H9 (cell line): ENCODE results near the gene TMEM127. TPM values are rescaled to one million over a fixed set of nuclear protein-coding genes. Genes with fewer than 3 reads are reported as not detected.

Source experiments
- DNase-seq: peaks from one replicate; pipeline ENCODE4 v3.0.0-alpha.2; 2017
- H2AFZ ChIP-seq: one replicate; pipeline ENCODE4 v1.6.1; 2013; ENCODE audit warnings: mild to moderate bottlenecking, low read length, control low read depth, moderate library complexity
- H2AK5ac ChIP-seq: 2 replicates; pipeline ENCODE4 v1.6.1; 2013; ENCODE audit warnings: low read length, control low read depth, mixed read lengths; ENCODE audit not compliant: insufficient read length
- H2BK120ac ChIP-seq: one replicate; pipeline ENCODE4 v1.6.1; 2013; ENCODE audit warnings: low read depth, mild to moderate bottlenecking, low read length, control low read depth, inconsistent platforms; ENCODE audit not compliant: poor library complexity, severe bottlenecking
- H2BK12ac ChIP-seq: 2 replicates; pipeline ENCODE4 v1.6.1; 2013; ENCODE audit warnings: low read length, control low read depth, mixed read lengths, low read depth; ENCODE audit not compliant: insufficient read length
- H2BK15ac ChIP-seq: 2 replicates; pipeline ENCODE4 v1.6.1; 2013; ENCODE audit warnings: low read depth, low read length, control low read depth
- H2BK20ac ChIP-seq: one replicate; pipeline ENCODE4 v1.6.1; 2013; ENCODE audit warnings: low read depth, mild to moderate bottlenecking, low read length, control low read depth, inconsistent platforms; ENCODE audit not compliant: poor library complexity, severe bottlenecking
- H2BK5ac ChIP-seq: 2 replicates; pipeline ENCODE4 v1.6.1; 2013; ENCODE audit warnings: low read length, control low read depth, mixed read lengths; ENCODE audit not compliant: insufficient read length
- H3K14ac ChIP-seq: 2 replicates; pipeline ENCODE4 v1.6.1; 2013; ENCODE audit warnings: low read length, control low read depth; ENCODE audit not compliant: insufficient read depth
- H3K18ac ChIP-seq: 2 replicates; pipeline ENCODE4 v1.6.1; 2013; ENCODE audit warnings: low read depth, mild to moderate bottlenecking, mixed read lengths, low read length, control low read depth; ENCODE audit not compliant: insufficient read length
- H3K23ac ChIP-seq: 2 replicates; pipeline ENCODE4 v1.6.1; 2013; ENCODE audit warnings: low read length, control low read depth, mixed read lengths, low read depth; ENCODE audit not compliant: insufficient read length
- H3K23me2 ChIP-seq: 2 replicates; pipeline ENCODE4 v1.6.1; 2013; ENCODE audit warnings: low read depth, mild to moderate bottlenecking, mixed read lengths, low read length, control low read depth; ENCODE audit not compliant: insufficient read length, poor library complexity, severe bottlenecking
- H3K27ac ChIP-seq: 2 replicates; pipeline ENCODE4 v1.5.1; 2013; ENCODE audit warnings: low read length, control low read depth, mixed read lengths, low read depth; ENCODE audit not compliant: insufficient read length
- H3K27me3 ChIP-seq: 2 replicates; pipeline ENCODE4 v1.6.1; 2013; ENCODE audit warnings: low read length, control low read depth, inconsistent platforms; ENCODE audit not compliant: insufficient read depth
- H3K4ac ChIP-seq: 2 replicates; pipeline ENCODE4 v1.6.1; 2013; ENCODE audit warnings: low read depth, mild to moderate bottlenecking, control low read depth, inconsistent platforms, low read length, moderate library complexity
- H3K4me1 ChIP-seq: 2 replicates; pipeline ENCODE4 v1.6.1; 2013; ENCODE audit warnings: low read length, control low read depth, inconsistent platforms; ENCODE audit not compliant: insufficient read depth
- H3K4me2 ChIP-seq: 2 replicates; pipeline ENCODE4 v1.6.1; 2013; ENCODE audit warnings: low read length, control low read depth, mixed read lengths; ENCODE audit not compliant: insufficient read length, insufficient read depth
- H3K56ac ChIP-seq: 2 replicates; pipeline ENCODE4 v1.6.1; 2013; ENCODE audit warnings: low read depth, mild to moderate bottlenecking, mixed read lengths, low read length, control low read depth; ENCODE audit not compliant: insufficient read length
- H3K79me1 ChIP-seq: 2 replicates; pipeline ENCODE4 v1.6.1; 2013; ENCODE audit warnings: low read depth, mild to moderate bottlenecking, moderate library complexity, low read length, control low read depth, inconsistent platforms; ENCODE audit not compliant: insufficient read depth, poor library complexity, severe bottlenecking
- H3K79me2 ChIP-seq: 2 replicates; pipeline ENCODE4 v1.6.1; 2013; ENCODE audit warnings: low read length, control low read depth, inconsistent platforms; ENCODE audit not compliant: insufficient read depth
- H3K9ac ChIP-seq: 2 replicates; pipeline ENCODE4 v1.6.1; 2013; ENCODE audit warnings: low read length, control low read depth, mixed read lengths; ENCODE audit not compliant: insufficient read length; ENCODE audit errors: extremely low read depth
- H3K9me3 ChIP-seq: one replicate; pipeline ENCODE4 v1.6.1; 2013; ENCODE audit warnings: low read depth, low read length, inconsistent platforms; ENCODE audit not compliant: control insufficient read depth
- H3T11ph ChIP-seq: one replicate; pipeline ENCODE4 v1.6.1; 2013; ENCODE audit warnings: mild to moderate bottlenecking, low read length, control low read depth, inconsistent platforms
- H4K20me1 ChIP-seq: one replicate; pipeline ENCODE4 v1.6.1; 2013; ENCODE audit not compliant: control insufficient read depth, insufficient read length, insufficient read depth
- H4K5ac ChIP-seq: 2 replicates; pipeline ENCODE4 v1.6.1; 2013; ENCODE audit warnings: low read depth, mild to moderate bottlenecking, mixed read lengths, low read length, control low read depth; ENCODE audit not compliant: insufficient read length
- H4K8ac ChIP-seq: replicated peaks from 2 replicates; pipeline ENCODE4 v1.6.1; 2013; ENCODE audit warnings: low read length, control low read depth, mixed read lengths, low read depth; ENCODE audit not compliant: insufficient read length
- H4K91ac ChIP-seq: 2 replicates; pipeline ENCODE4 v1.6.1; 2013; ENCODE audit warnings: low read depth, mild to moderate bottlenecking, moderate library complexity, mixed read lengths, low read length, control low read depth; ENCODE audit not compliant: insufficient read length
- H3K27ac Mint-ChIP-seq, 3 experiments: 2 replicates in 2 of 3; 3 replicates in 1 of 3; pipeline ENCODE4 v1.8.0; 2020 to 2021; ENCODE audit warnings: mixed read lengths in 3 of 3, mild to moderate bottlenecking in 1 of 3, moderate library complexity in 1 of 3
- H3K27me3 Mint-ChIP-seq: 2 replicates; pipeline ENCODE4 v1.8.0; 2021; ENCODE audit warnings: low read depth, mild to moderate bottlenecking, moderate library complexity, mixed read lengths
- H3K36me3 Mint-ChIP-seq, 3 experiments: 2 replicates in 2 of 3; 3 replicates in 1 of 3; pipeline ENCODE4 v1.8.0; 2020 to 2021; ENCODE audit warnings: low read depth in 3 of 3, mixed read lengths in 3 of 3; ENCODE audit not compliant: insufficient read depth in 1 of 3
- H3K4me1 Mint-ChIP-seq, 2 experiments: 2 replicates each; pipeline ENCODE4 v1.8.0; 2020; ENCODE audit warnings: mixed read lengths in 2 of 2
- H3K4me3 Mint-ChIP-seq, 2 experiments: 2 replicates in 1 of 2; 3 replicates in 1 of 2; pipeline ENCODE4 v1.8.0; 2020 to 2021; ENCODE audit warnings: mild to moderate bottlenecking in 2 of 2, mixed read lengths in 2 of 2, moderate library complexity in 1 of 2
- H3K9me3 Mint-ChIP-seq, 2 experiments: 2 replicates in 1 of 2; 3 replicates in 1 of 2; pipeline ENCODE4 v1.8.0; 2020; ENCODE audit warnings: mild to moderate bottlenecking in 2 of 2, mixed read lengths in 2 of 2, moderate library complexity in 1 of 2
- CTCF ChIP-seq: fragments of 200-600 bp; sonication (generic); conservative IDR thresholded peaks from 3 replicates; pipeline ENCODE4 v1.8.0; 2021; ENCODE audit warnings: antibody characterized with exemption, mild to moderate bottlenecking
- WGBS: extraction: QIAGEN DNeasy Blood & Tissue Kit; methylation state at CpG from one replicate; pipeline ENCODE4 v1.1.7; 2013; ENCODE audit warnings: missing lambda C conversion rate, low lambda C conversion rate, mixed read lengths; ENCODE audit not compliant: insufficient read length; ENCODE audit errors: extremely low coverage; 5-methylcytosine and 5-hydroxymethylcytosine counted together
- total RNA-seq: library from RNA; stranded (reverse); gene quantifications from 2 replicates; pipeline ENCODE4 v1.2.1, GENCODE V29; 2021

Gene TMEM127
- total RNA-seq, 1 experiment from 2014 or later: 30.1 TPM

GRCh38 chr2:96201338-96201737 is 64.5 kb downstream of the TMEM127 start:
- no peak overlapping the region for H2BK20ac ChIP-seq
- H3K27ac ChIP-seq: no peak overlapping the region
- H2AK5ac ChIP-seq: no peak overlapping the region
- Mint-ChIP-seq H3K4me3 (no peak overlapping the region), H3K36me3 (peaks cover 5 to 9% (median 6%) of the 10 kb centered on the region in 3 experiments), H3K4me1 (peaks cover 49 to 53% of the 10 kb centered on the region in 2 experiments), H3K27me3 (no peaks in the 10 kb centered on the region), H3K27ac (no peak overlapping the region), H3K9me3 (no peaks in the 10 kb centered on the region)
- H3K27me3 ChIP-seq: no peaks in the 10 kb centered on the region
- no peak overlapping the region for H3T11ph ChIP-seq
- H3K18ac ChIP-seq: no peak overlapping the region
- H3K23ac ChIP-seq: no peak overlapping the region
- no peak overlapping the region for H3K9ac ChIP-seq
- no peak overlapping the region for H3K14ac ChIP-seq
- H3K4me1 ChIP-seq: peaks cover 3% of the 10 kb centered on the region; the same call in 1 of the 2 replicates
- H3K9me3 ChIP-seq: no peaks in the 10 kb centered on the region
- no peak overlapping the region for H4K8ac ChIP-seq
- WGBS: no CpG with 5 or more reads among the region's 5 CpGs
- no peak overlapping the region for H2AFZ ChIP-seq
- no peaks in the 10 kb centered on the region for H4K20me1 ChIP-seq
- no peak overlapping the region for H3K56ac ChIP-seq
- peaks cover 6% of the 10 kb centered on the region for H3K79me1 ChIP-seq
- H2BK5ac ChIP-seq: no peak overlapping the region
- no peak overlapping the region for H4K5ac ChIP-seq
- no peak overlapping the region for H4K91ac ChIP-seq
- no peaks in the 10 kb centered on the region for H3K23me2 ChIP-seq
- no peak overlapping the region for H2BK120ac ChIP-seq
- no peak for TF ChIP-seq CTCF
- peaks cover 59% of the 10 kb centered on the region for H3K79me2 ChIP-seq
- no peak for DNase-seq
- no peak overlapping the region for H3K4me2 ChIP-seq
- no peak overlapping the region for H3K4ac ChIP-seq
- no peak overlapping the region for H2BK15ac ChIP-seq
- no peak overlapping the region for H2BK12ac ChIP-seq
